HG02970 (cell line): ENCODE results near the gene SLC31A2.

ENCODE experiments used
- ATAC-seq: cut with Tn5 transposase; IDR thresholded peaks from one replicate; pipeline ENCODE4 v1.9.1; 2021; ENCODE audit warnings: mild to moderate bottlenecking, moderate library complexity, moderate number of reproducible peaks; ENCODE audit not compliant: unreplicated experiment, low FRiP score

Gene SLC31A2

GRCh38 chr9:113184539-113184938 lies 33.7 kb downstream of the SLC31A2 start:
- no peak for ATAC-seq

DNA sequence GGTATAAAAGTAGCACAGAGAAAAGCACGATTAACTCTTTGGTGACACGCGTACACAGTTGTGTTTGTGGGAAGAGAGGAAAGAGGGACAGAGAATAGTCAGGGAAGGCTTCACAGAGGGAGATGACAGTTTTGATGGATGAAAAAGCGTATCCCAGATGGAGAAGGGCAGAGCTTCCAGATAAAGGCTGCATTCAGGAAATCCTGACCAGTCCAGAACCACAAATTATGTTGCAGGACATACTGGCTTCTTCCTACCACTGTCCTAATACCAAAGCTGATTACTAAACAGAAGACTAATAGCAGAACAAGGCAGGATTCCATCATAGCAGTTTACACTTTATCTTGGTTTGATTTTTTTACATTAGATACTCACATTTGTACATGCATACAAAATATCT lies 34.5 kb downstream of the SLC31A2 start:
- ATAC-seq = no peak

DNA sequence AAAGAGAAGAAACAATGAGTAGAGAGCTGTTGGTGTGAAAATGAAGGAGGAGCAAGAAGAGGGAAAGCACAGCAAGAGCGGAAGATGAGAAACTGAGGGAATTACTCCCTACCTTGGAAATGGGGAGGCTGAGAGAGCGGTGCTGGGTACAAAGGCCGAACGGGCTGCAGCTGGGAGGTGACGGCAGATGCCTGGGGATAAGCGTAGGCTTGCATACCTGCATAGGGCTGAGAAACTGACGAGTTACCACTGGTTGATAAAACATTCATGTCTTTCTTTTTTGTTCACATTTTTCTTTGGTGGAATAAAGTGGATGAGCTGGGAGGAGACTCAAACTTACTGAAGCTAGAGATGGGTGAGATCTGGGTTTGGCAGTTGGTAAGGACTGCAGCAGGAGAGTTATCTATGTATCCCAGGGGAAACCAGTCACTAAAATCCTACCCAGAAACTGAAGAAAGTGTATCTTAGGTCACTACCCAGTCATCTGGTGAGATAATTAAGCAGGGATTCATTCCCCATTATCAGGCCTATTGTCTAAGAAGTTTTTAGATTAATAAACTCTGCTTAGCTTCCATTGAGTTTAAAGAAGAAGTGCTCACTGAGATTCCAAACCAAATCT lies 35.4 kb downstream of the SLC31A2 start:
- ATAC-seq = no peak

DNA sequence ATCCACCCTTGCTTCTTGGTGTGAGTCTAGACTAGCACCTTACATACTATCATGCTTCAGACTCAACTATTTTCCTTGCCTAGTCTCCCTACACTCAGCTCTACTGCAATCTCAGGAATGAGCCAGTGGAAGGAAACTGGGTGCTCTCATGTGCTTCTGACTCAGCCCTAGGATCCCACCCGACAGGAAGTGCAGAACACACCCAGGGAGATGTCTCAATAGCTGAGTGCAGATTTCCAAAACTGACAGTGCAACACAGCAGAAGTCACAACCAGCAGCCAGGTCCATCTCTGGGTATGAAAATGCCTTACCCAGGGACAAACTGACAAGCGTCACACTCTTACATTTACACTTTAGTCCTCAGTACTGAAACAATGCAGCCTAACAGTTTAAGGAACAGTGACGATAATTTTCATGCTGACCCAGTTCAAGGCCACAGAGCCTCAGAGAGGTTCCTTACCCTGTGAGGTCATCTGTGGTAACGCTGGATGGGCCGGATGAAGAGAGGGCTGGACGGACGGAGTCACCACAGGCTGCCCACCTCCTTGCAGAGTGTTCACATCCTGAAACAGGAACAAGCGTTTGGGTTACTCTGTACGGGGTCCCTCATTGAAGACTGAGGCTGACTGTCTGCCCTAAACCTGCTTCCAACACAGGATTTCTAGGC lies 37.3 kb downstream of the SLC31A2 start:
- no peak for ATAC-seq

- no peak for ATAC-seq
Measured at GRCh38 chr9:113192455-113192854, 41.6 kb downstream of the SLC31A2 start.

DNA sequence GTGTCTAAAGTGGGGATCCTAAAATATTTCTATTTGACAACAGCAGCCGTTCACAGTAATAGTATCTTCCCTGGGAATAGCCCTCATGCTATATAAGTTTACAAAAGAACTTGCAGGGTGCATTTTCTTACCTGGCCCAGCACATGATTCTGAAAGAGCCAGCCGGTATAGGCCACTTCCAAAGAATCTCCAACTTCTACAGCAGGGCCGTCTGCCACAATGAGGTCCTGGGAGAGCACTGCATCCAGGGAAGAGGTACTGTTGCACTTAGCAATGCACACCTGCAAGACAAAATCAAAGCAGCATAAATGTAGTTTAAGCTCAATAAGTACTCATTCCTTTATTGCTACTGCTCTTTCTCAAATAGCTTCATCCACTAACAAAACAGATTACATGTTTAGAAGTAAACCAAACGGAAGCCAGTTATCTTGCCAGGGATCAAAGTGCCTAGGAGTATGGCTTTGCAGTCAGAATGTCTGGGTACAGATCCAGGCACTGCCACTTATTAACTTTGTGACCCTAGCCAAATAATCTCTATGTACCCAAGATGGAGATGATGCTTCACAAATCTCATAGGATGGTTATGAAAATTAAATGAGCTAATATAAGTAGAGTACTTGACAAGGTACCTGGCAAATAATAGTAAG lies 49.0 kb downstream of the SLC31A2 start:
- ATAC-seq = no peak

DNA sequence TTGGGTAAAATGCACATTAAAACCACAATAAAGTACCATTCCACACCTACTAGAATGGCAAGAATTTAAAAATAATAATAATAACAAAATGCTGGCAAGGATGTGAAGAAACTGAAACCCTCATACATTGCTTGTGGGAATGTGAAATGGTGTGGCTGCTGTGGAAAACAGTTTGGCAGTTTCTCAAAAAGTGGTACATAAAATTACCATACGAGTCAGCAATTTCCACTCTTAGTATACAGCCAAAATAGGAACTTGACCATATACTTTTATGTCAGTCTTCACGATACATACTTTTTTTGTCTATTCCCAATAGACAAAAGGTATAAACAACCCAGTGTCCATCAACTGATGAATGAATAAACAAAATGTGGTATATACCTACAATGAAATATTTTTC lies 54.6 kb downstream of the SLC31A2 start:
- no peak for ATAC-seq

DNA sequence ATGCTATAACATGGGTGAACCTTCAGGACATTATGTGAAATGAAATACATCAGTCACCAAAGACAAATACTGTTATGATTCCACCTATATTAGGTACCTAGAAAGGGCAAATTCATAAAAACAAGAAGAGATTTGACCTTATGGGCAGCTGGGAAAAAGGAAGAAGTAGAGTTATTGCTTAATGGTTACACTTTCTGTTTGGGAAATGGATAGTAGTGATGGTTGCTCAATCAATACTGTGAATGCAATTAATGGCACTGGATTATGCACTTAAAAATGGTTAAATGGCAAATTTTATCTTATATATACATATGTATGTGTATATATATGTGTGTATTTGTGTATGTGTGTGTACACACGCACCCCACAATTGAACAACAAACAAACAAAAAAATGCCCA lies 55.1 kb downstream of the SLC31A2 start:
- no peak for ATAC-seq

DNA sequence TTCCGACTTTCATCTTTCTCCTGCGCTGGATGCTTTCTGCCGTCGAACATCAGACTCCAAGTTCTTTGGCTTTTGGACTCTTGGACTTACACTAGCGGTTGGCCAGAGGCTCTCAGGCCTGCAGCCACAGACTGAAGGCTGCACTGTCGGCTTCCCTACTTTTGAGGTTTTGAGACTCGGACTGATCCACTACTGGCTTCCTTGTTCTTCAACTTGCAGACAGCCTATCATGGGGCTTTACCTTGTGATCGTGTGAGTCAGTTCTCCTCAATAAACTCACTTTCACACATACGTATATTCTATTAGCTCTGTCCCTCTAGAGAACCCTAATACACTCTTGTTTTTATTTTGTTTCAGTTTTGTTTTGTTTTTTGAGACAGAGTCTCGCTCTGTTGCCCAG lies 60.0 kb downstream of the SLC31A2 start:
- no peak for ATAC-seq
